ENCODE measurements around the gene SMAD9.

DNA sequence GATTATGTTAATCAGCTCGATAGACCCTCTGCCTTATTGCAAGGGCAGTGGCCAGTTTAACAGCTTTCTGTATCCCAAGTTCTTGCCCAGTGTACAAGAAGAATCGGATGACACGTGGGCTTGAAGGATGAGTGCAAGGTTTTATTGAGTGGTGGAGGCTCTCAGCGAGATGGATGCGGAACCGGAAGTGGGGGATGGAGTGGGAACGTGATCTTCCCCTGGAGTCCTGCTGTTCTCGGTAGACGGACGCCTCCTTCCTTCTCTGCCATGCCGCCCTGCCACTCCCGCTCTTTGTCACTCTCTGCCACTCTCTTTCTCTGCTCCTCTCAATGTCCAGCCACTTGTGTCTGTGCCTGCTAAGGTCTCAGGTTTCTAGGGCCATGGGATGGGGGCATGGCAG lies 80.1 kb downstream of the SMAD9 start:
- TF ChIP-seq, protein P1, sequence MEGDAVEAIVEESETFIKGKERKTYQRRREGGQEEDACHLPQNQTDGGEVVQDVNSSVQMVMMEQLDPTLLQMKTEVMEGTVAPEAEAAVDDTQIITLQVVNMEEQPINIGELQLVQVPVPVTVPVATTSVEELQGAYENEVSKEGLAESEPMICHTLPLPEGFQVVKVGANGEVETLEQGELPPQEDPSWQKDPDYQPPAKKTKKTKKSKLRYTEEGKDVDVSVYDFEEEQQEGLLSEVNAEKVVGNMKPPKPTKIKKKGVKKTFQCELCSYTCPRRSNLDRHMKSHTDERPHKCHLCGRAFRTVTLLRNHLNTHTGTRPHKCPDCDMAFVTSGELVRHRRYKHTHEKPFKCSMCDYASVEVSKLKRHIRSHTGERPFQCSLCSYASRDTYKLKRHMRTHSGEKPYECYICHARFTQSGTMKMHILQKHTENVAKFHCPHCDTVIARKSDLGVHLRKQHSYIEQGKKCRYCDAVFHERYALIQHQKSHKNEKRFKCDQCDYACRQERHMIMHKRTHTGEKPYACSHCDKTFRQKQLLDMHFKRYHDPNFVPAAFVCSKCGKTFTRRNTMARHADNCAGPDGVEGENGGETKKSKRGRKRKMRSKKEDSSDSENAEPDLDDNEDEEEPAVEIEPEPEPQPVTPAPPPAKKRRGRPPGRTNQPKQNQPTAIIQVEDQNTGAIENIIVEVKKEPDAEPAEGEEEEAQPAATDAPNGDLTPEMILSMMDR (conservative IDR thresholded peaks at IDR 0.05; ENCODE audit: low read length), result no peak
- no peak for TF ChIP-seq EZH2phosphoT487 (IDR thresholded peaks at IDR 0.05; ENCODE audit: borderline replicate concordance, low read depth, low read length)
